Measurements from ENCODE around the gene ZNF821.

GRCh38 chr16:71848622-71849021 is 35.4 kb downstream of the ZNF821 start:
- TF ChIP-seq TAF1 (IDR thresholded peaks at IDR 0.05; ENCODE audit: borderline replicate concordance, insufficient read depth, low read length) (no peak), POLR2AphosphoS5 (IDR thresholded peaks at IDR 0.05; ENCODE audit: low read depth, low read length) (no peak), REST (IDR thresholded peaks at IDR 0.05; ENCODE audit: insufficient read depth in 1 of 2, low read depth in 2 of 2, low read length in 2 of 2) (no peak)
